Thymus (tissue), 11 donors: ENCODE measurements around the gene ACAP3. TPM values are rescaled to one million over a fixed set of nuclear protein-coding genes. Genes with fewer than 3 reads are reported as not detected.

Source experiments
- DNase-seq, 9 donors: peaks; one replicate each; pipeline ENCODE4 v3.0.0-alpha.2; 2013; ENCODE audit warnings: low spot score in 9 of 9, low read depth in 6 of 9, missing footprints in 1 of 9
- H3K27ac ChIP-seq, 2 donors: one replicate each; pipeline ENCODE4 v1.5.1; 2013; ENCODE audit warnings: control low read depth in 1 of 2, low read depth in 1 of 2, low read length in 1 of 2, mild to moderate bottlenecking in 1 of 2, moderate library complexity in 1 of 2
- H3K27me3 ChIP-seq, 2 donors: one replicate each; pipeline ENCODE4 v1.5.1; 2013; ENCODE audit warnings: low read length in 1 of 2; ENCODE audit not compliant: control insufficient read depth in 2 of 2, insufficient read depth in 1 of 2
- H3K36me3 ChIP-seq, 2 donors: one replicate each; pipeline ENCODE4 v1.5.1; 2013; ENCODE audit warnings: low read length in 1 of 2, mild to moderate bottlenecking in 1 of 2, moderate library complexity in 1 of 2; ENCODE audit not compliant: control insufficient read depth in 2 of 2, insufficient read depth in 2 of 2
- H3K4me1 ChIP-seq, 2 donors: one replicate each; pipeline ENCODE4 v1.5.1; 2013; ENCODE audit warnings: low read length in 2 of 2; ENCODE audit not compliant: control insufficient read depth in 2 of 2, insufficient read depth in 2 of 2
- H3K4me3 ChIP-seq, 2 donors: one replicate each; pipeline ENCODE4 v1.5.1; 2013; ENCODE audit warnings: low read length in 2 of 2, control low read depth in 1 of 2, mild to moderate bottlenecking in 1 of 2
- H3K9me3 ChIP-seq, 2 donors: one replicate each; pipeline ENCODE4 v1.5.1; 2013; ENCODE audit warnings: low read length in 1 of 2, mild to moderate bottlenecking in 1 of 2; ENCODE audit not compliant: control insufficient read depth in 2 of 2, insufficient read depth in 1 of 2
- WGBS: extraction: QIAGEN DNeasy Blood & Tissue Kit; methylation state at CpG from one replicate; pipeline ENCODE4 v1.1.7; 2013; 5-methylcytosine and 5-hydroxymethylcytosine counted together
- polyA plus RNA-seq: library from polyadenylated mRNA; stranded (reverse); fragments of 200-250 nt; gene quantifications from one replicate; pipeline ENCODE4 v1.2.3, GENCODE V29; 2013
- total RNA-seq: library from RNA; stranded (reverse); fragments of 120-200 nt; gene quantifications from one replicate; pipeline ENCODE4 v1.2.4, GENCODE V29; 2013
- donor health status: healthy.

ACAP3 gene
- total and polyA plus RNA-seq, 2 donors = 15.5 to 58.8 TPM

GRCh38 chr1:1332774-1333480 lies 25.2 kb upstream of the ACAP3 start:
- H3K4me1 ChIP-seq = no peaks in the 10 kb centered on the region

GRCh38 chr1:1332031-1332755 lies 24.5 kb upstream of the ACAP3 start:
- Histone ChIP-seq H3K4me1 (no peaks in the 10 kb centered on the region), H3K36me3 (peaks cover 11 to 24% of the 10 kb centered on the region in 2 donors), H3K27me3 (no peaks in the 10 kb centered on the region), H3K27ac (no peak overlapping the region), H3K9me3 (peaks cover 1 to 21% of the 10 kb centered on the region in 2 donors), H3K4me3 (no peak overlapping the region)
- DNase-seq = no peak
- 93% methylated on average over 57 of the region's 57 CpGs for WGBS

More at GRCh38 chr1:1332774-1333480, 25.2 kb upstream of the ACAP3 start:
- Histone ChIP-seq H3K27me3 (no peaks in the 10 kb centered on the region), H3K4me3 (no peak overlapping the region), H3K9me3 (peaks cover 1 to 21% of the 10 kb centered on the region in 2 donors), H3K27ac (no peak overlapping the region), H3K36me3 (peaks cover 6 to 23% of the 10 kb centered on the region in 2 donors)
- 93% methylated on average over 48 of the region's 48 CpGs for WGBS
- no peak for DNase-seq

GRCh38 chr1:1331068-1331965 lies 23.6 kb upstream of the ACAP3 start, which contains the start of gene TAS1R3:
Gene TAS1R3 (plus strand): TSS chr1:1331280. CDS start chr1:1331346, 66 bp downstream.
- H3K27ac ChIP-seq = no peak within 1 kb of the TSS
- H3K27me3 ChIP-seq = no peaks in the 10 kb centered on the region
- H3K36me3 ChIP-seq = peaks cover 16 to 24% of the 10 kb centered on the region in 2 donors
- H3K4me3 ChIP-seq = no peak within 1 kb of the TSS
- 90% methylated on average over 41 of the region's 41 CpGs for WGBS
- DNase-seq = no peak
- H3K4me1 ChIP-seq = peaks cover 3 to 5% of the 10 kb centered on the region in 2 donors
- peaks cover 1 to 21% of the 10 kb centered on the region in 2 donors for H3K9me3 ChIP-seq

GRCh38 chr1:1330366-1331067 lies 22.8 kb upstream of the ACAP3 start:
- Histone ChIP-seq H3K4me1 (peaks cover 11 to 13% of the 10 kb centered on the region in 2 donors), H3K27me3 (no peaks in the 10 kb centered on the region), H3K27ac (no peak overlapping the region), H3K36me3 (peaks cover 16% of the 10 kb centered on the region in 2 donors), H3K9me3 (peaks cover 1 to 21% of the 10 kb centered on the region in 2 donors), H3K4me3 (no peak overlapping the region)
- no peak for DNase-seq
- WGBS = 90% methylated on average over 15 of the region's 15 CpGs

GRCh38 chr1:1329304-1330210 lies 21.8 kb upstream of the ACAP3 start:
- DNase-seq = no peak
- Histone ChIP-seq H3K27ac (no peak overlapping the region), H3K4me3 (no peak overlapping the region), H3K4me1 (peaks cover 17 to 19% of the 10 kb centered on the region in 2 donors), H3K9me3 (peaks cover 1 to 21% of the 10 kb centered on the region in 2 donors), H3K36me3 (peaks cover 16% of the 10 kb centered on the region in 2 donors), H3K27me3 (no peaks in the 10 kb centered on the region)
- 95% methylated on average over 58 of the region's 58 CpGs for WGBS

- Histone ChIP-seq H3K27me3 (no peaks in the 10 kb centered on the region), H3K36me3 (peaks cover 16% of the 10 kb centered on the region in 2 donors), H3K4me3 (no peak overlapping the region), H3K9me3 (peaks cover 1 to 21% of the 10 kb centered on the region in 2 donors), H3K27ac (no peak overlapping the region), H3K4me1 (peaks cover 21 to 23% of the 10 kb centered on the region in 2 donors)
- no peak for DNase-seq
- 97% methylated on average over 15 of the region's 15 CpGs for WGBS
Measured at GRCh38 chr1:1328254-1328653, 20.5 kb upstream of the ACAP3 start.

GRCh38 chr1:1327291-1327690 lies 19.6 kb upstream of the ACAP3 start:
- Histone ChIP-seq H3K4me1 (peaks cover 26 to 29% of the 10 kb centered on the region in 2 donors), H3K36me3 (peaks cover 16 to 21% of the 10 kb centered on the region in 2 donors), H3K27ac (no peak overlapping the region), H3K4me3 (no peak overlapping the region), H3K9me3 (peaks cover 1 to 21% of the 10 kb centered on the region in 2 donors), H3K27me3 (no peaks in the 10 kb centered on the region)
- 96% methylated on average over 40 of the region's 40 CpGs for WGBS
- DNase-seq = no peak
